H1 (cell line): ENCODE data around the gene LAMA4. TPM values are rescaled to one million over a fixed set of nuclear protein-coding genes. Genes with fewer than 3 reads are reported as not detected.
A peak's percentile ranks its signal among the peaks of the same experiment; 100 is the strongest.

ENCODE experiments used
- CTCF ChIA-PET: fragments of 300-600 bp; sonication (Branson Sonifier 250); formaldehyde crosslinking; loops from one replicate; lab custom pipeline; 2021; ENCODE audit not compliant: partially characterized antibody; lab: Charles Lee
- POLR2A ChIA-PET: fragments of 300-600 bp; sonication (Branson Sonifier 250); formaldehyde crosslinking; loops from one replicate; lab custom pipeline; 2021; ENCODE audit warnings: inconsistent platforms; ENCODE audit not compliant: partially characterized antibody; lab: Charles Lee
- DNase-seq, 2 experiments: peaks; one replicate each; pipeline versions ENCODE4 v3.0.0 to v3.0.0-alpha.2; 2010 to 2022; ENCODE audit warnings: low spot score in 2 of 2, low read depth in 1 of 2, mixed read lengths in 1 of 2
- FAIRE-seq: peaks from 2 replicates; lab custom pipeline; 2011; peaks lifted over from hg19 to GRCh38; lab: Jason Lieb, UNC
- H2AFZ ChIP-seq: 2 replicates; pipeline ENCODE4 v1.8.1; 2012; ENCODE audit warnings: low read length, inconsistent platforms
- H2AK5ac ChIP-seq: 2 replicates; pipeline ENCODE4 v1.6.1; 2013; ENCODE audit warnings: low read depth, low read length
- H2BK120ac ChIP-seq: replicated peaks from 2 replicates; pipeline ENCODE3; 2013; ENCODE audit warnings: low read depth, low read length, inconsistent platforms
- H2BK12ac ChIP-seq: 2 replicates; pipeline ENCODE4 v1.6.1; 2013; ENCODE audit warnings: low read depth, low read length
- H2BK15ac ChIP-seq: 2 replicates; pipeline ENCODE4 v1.6.1; 2013; ENCODE audit warnings: low read length
- H2BK20ac ChIP-seq: 2 replicates; pipeline ENCODE4 v1.6.1; 2013; ENCODE audit warnings: low read length
- H2BK5ac ChIP-seq: 2 replicates; pipeline ENCODE4 v1.6.1; 2013; ENCODE audit warnings: low read depth, low read length
- H3K14ac ChIP-seq: 2 replicates; pipeline ENCODE4 v1.6.1; 2013; ENCODE audit warnings: inconsistent platforms; ENCODE audit not compliant: insufficient read length
- H3K18ac ChIP-seq: 2 replicates; pipeline ENCODE4 v1.6.1; 2013; ENCODE audit warnings: low read length; ENCODE audit errors: extremely low read depth
- H3K23ac ChIP-seq: 2 replicates; pipeline ENCODE4 v1.6.1; 2013; ENCODE audit warnings: inconsistent platforms; ENCODE audit not compliant: insufficient read length
- H3K23me2 ChIP-seq: 2 replicates; pipeline ENCODE4 v1.6.1; 2013; ENCODE audit warnings: low read depth, low read length
- H3K27ac ChIP-seq: 2 replicates; pipeline ENCODE4 v1.6.1; 2011; ENCODE audit warnings: low read depth, low read length, inconsistent platforms
- H3K27me3 ChIP-seq, 4 experiments: replicated peaks in 1 of 4; 1 replicate in 1 of 4; 2 replicates in 3 of 4; pipeline versions ENCODE4 v1.6.1 to v1.8.1; 2011 to 2013; ENCODE audit warnings: low read length in 3 of 4, mild to moderate bottlenecking in 3 of 4, inconsistent platforms in 2 of 4, mixed read lengths in 2 of 4, moderate library complexity in 1 of 4; ENCODE audit not compliant: control insufficient read depth in 3 of 4, insufficient read depth in 3 of 4; ENCODE audit errors: extremely low read depth in 1 of 4
- H3K36me3 ChIP-seq, 4 experiments: 2 replicates each; pipeline versions ENCODE4 v1.6.1 to v1.8.1; 2011 to 2013; ENCODE audit warnings: mild to moderate bottlenecking in 4 of 4, low read length in 3 of 4, moderate library complexity in 2 of 4, control low read depth in 1 of 4, inconsistent platforms in 1 of 4; ENCODE audit not compliant: insufficient read depth in 4 of 4, control insufficient read depth in 2 of 4
- H3K4ac ChIP-seq: replicated peaks from 2 replicates; pipeline ENCODE3; 2013; ENCODE audit warnings: low read length, low read depth, mixed read lengths, inconsistent platforms; ENCODE audit not compliant: insufficient read length
- H3K4me1 ChIP-seq, 4 experiments: replicated peaks in 1 of 4; 1 replicate in 1 of 4; 2 replicates in 3 of 4; pipeline versions ENCODE4 v1.6.1 to v1.8.1; 2011 to 2013; ENCODE audit warnings: low read length in 3 of 4, inconsistent platforms in 2 of 4, mixed read lengths in 1 of 4; ENCODE audit not compliant: insufficient read depth in 4 of 4, control insufficient read depth in 3 of 4
- H3K4me2 ChIP-seq, 2 experiments: 2 replicates each; pipeline versions ENCODE4 v1.6.1 to v1.8.1; 2011 to 2013; ENCODE audit warnings: low read depth in 2 of 2, low read length in 2 of 2, control low read depth in 1 of 2, inconsistent platforms in 1 of 2, mild to moderate bottlenecking in 1 of 2; ENCODE audit not compliant: insufficient read depth in 1 of 2
- H3K4me3 ChIP-seq, 4 experiments: fragments of 200-600, 300-600 bp in 1 of 4; sonication (generic), shearing (Covaris generic), sonication (Bioruptor Twin) in 1 of 4; 2 replicates each; pipeline versions ENCODE4 v1.5.1 to v1.8.1; 2011 to 2016; ENCODE audit warnings: low read length in 4 of 4, low read depth in 3 of 4, control low read depth in 2 of 4, inconsistent platforms in 2 of 4, mild to moderate bottlenecking in 2 of 4, mixed read lengths in 1 of 4, moderate library complexity in 1 of 4; ENCODE audit not compliant: insufficient read depth in 2 of 4; ENCODE audit errors: extremely low read depth in 1 of 4
- H3K56ac ChIP-seq: replicated peaks from 2 replicates; pipeline ENCODE3; 2013; ENCODE audit warnings: low read depth, mild to moderate bottlenecking, mixed read lengths, low read length, inconsistent platforms; ENCODE audit not compliant: insufficient read length
- H3K79me1 ChIP-seq: 2 replicates; pipeline ENCODE4 v1.6.1; 2013; ENCODE audit warnings: low read depth, low read length, control low read depth
- H3K79me2 ChIP-seq, 2 experiments: 2 replicates each; pipeline versions ENCODE4 v1.6.1 to v1.8.1; 2012 to 2013; ENCODE audit warnings: low read length in 2 of 2, mild to moderate bottlenecking in 2 of 2, inconsistent platforms in 1 of 2; ENCODE audit not compliant: insufficient read depth in 2 of 2, control insufficient read depth in 1 of 2
- H3K9ac ChIP-seq, 4 experiments: replicated peaks in 1 of 4; 1 replicate in 1 of 4; 2 replicates in 3 of 4; pipeline versions ENCODE4 v1.6.1 to v1.8.1; 2011 to 2013; ENCODE audit warnings: low read depth in 3 of 4, low read length in 3 of 4, control low read depth in 2 of 4, mild to moderate bottlenecking in 2 of 4, moderate library complexity in 2 of 4, inconsistent platforms in 1 of 4; ENCODE audit errors: extremely low read depth in 1 of 4
- H3K9me3 ChIP-seq, 2 experiments: 2 replicates each; pipeline versions ENCODE4 v1.6.1 to v1.8.1; 2012 to 2013; ENCODE audit warnings: mild to moderate bottlenecking in 2 of 2, moderate library complexity in 2 of 2, control low read depth in 1 of 2, inconsistent platforms in 1 of 2, low read depth in 1 of 2, low read length in 1 of 2, mixed read lengths in 1 of 2; ENCODE audit not compliant: insufficient read depth in 2 of 2
- H4K20me1 ChIP-seq, 2 experiments: replicated peaks in 1 of 2; 2 replicates each; pipeline versions ENCODE3 to v1.8.1; 2011 to 2013; ENCODE audit warnings: inconsistent platforms in 2 of 2, low read length in 2 of 2, mild to moderate bottlenecking in 1 of 2; ENCODE audit not compliant: insufficient read depth in 2 of 2, control insufficient read depth in 1 of 2
- H4K5ac ChIP-seq: 2 replicates; pipeline ENCODE4 v1.6.1; 2013; ENCODE audit warnings: low read length, low read depth, mixed read lengths, inconsistent platforms; ENCODE audit not compliant: insufficient read length
- H4K8ac ChIP-seq: 2 replicates; pipeline ENCODE4 v1.8.0; 2013; ENCODE audit warnings: mild to moderate bottlenecking, moderate library complexity, low read length, inconsistent platforms; ENCODE audit not compliant: insufficient read depth; ENCODE audit errors: extremely low read depth
- H4K91ac ChIP-seq: replicated peaks from 2 replicates; pipeline ENCODE3; 2013; ENCODE audit warnings: low read length, mixed read lengths, inconsistent platforms; ENCODE audit not compliant: insufficient read length
- KDM4A ChIP-seq: IDR thresholded peaks from one replicate; pipeline ENCODE4 v1.7.1; 2012; ENCODE audit warnings: low read depth, mild to moderate bottlenecking, moderate library complexity, low read length, inconsistent platforms; ENCODE audit not compliant: severe bottlenecking
- NANOG ChIP-seq: IDR thresholded peaks from 2 replicates; pipeline ENCODE4 v1.6.1; 2011; ENCODE audit warnings: low read length, low read depth, mild to moderate bottlenecking, inconsistent platforms; ENCODE audit not compliant: insufficient read depth, poor library complexity, severe bottlenecking
- WGBS, 2 experiments: shearing (Covaris generic) in 1 of 2; methylation state at CpG; one replicate each; pipeline versions ENCODE4 v1.1.6 to v1.1.7; 2013 to 2015; ENCODE audit warnings: low lambda C conversion rate in 2 of 2, mixed read lengths in 2 of 2, inconsistent platforms in 1 of 2, low coverage in 1 of 2, missing lambda C conversion rate in 1 of 2; ENCODE audit not compliant: insufficient replicate concordance in 2 of 2, insufficient coverage in 1 of 2, insufficient read length in 1 of 2; ENCODE audit errors: extremely low coverage in 1 of 2, missing lambda C conversion rate in 1 of 2; 5-methylcytosine and 5-hydroxymethylcytosine counted together
- polyA plus RNA-seq, 7 experiments: library from polyadenylated mRNA; depleted of rRNA in 3 of 7; stranded (reverse) in 5 of 7; unstranded in 2 of 7; fragments of >200 nt in 5 of 7; fragments of 200-250 nt in 2 of 7; gene quantifications; 1 replicate in 5 of 7; 2 replicates in 1 of 7; 4 replicates in 1 of 7; pipeline versions ENCODE4 v1.2.1 to v1.2.3, GENCODE V29; 2011 to 2013; ENCODE audit warnings: missing spikeins in 2 of 7, mixed read lengths in 2 of 7
- total RNA-seq: library from RNA; stranded (reverse); fragmentation: NEBNext Ultra II Directional; extraction: Animal tissue kit (Norgen Biotek cat#: 25700); gene quantifications from 2 replicates; pipeline ENCODE4 v1.2.1, GENCODE V29; 2021

Gene LAMA4
- total and polyA plus RNA-seq, 2 of the 8 experiments (the other 6 are each of a cell fraction or from before 2014, with no cell fraction given): 0.95 to 1.5 TPM

- POLR2A ChIA-PET: no interaction called here
These were observed 55.4 kb downstream of the LAMA4 start for GRCh38 chr6:112199001-112199403.

More at GRCh38 chr6:112199001-112199403, 55.4 kb downstream of the LAMA4 start:
- no peak for FAIRE-seq
- H2BK12ac ChIP-seq: no peak overlapping the region
- H3K4me1 ChIP-seq: peaks cover 0 to 2% (median 0%) of the 10 kb centered on the region in 4 experiments; a peak in 2 of 7 replicates
- CTCF ChIA-PET: interaction anchor here (0.6 to 3.3 kb wide), 5 partner anchors 9 to 58 kb away, joined by 3 to 20 read pairs (median 4); no protein-coding TSS in a partner anchor
- H3K36me3 ChIP-seq: no peaks in the 10 kb centered on the region
- WGBS, 2 experiments: 73% methylated on average over 3 of the region's 3 CpGs; no CpG with 5 or more reads in 1 of the 2 experiments
- H4K20me1 ChIP-seq: no peaks in the 10 kb centered on the region
- H3K14ac ChIP-seq: no peak overlapping the region
- TF ChIP-seq KDM4A (no peak), NANOG (peak; percentile 90)
- TF ChIP-seq, all 59 proteins: peak for 1
- Histone ChIP-seq H2BK15ac (no peak overlapping the region), H3K23ac (no peak overlapping the region), H3K9me3 (no peaks in the 10 kb centered on the region), H3K79me1 (no peaks in the 10 kb centered on the region), H2BK5ac (no peak overlapping the region), H3K4me3 (no peak overlapping the region), H4K91ac (no peak overlapping the region), H3K79me2 (no peaks in the 10 kb centered on the region), H3K23me2 (no peaks in the 10 kb centered on the region; the same call in 1 of the 2 replicates), H3K9ac (no peak overlapping the region), H4K8ac (no peak overlapping the region), H4K5ac (no peak overlapping the region), H2BK20ac (no peak overlapping the region), H3K4me2 (no peak overlapping the region), H2BK120ac (no peak overlapping the region), H2AK5ac (no peak overlapping the region), H3K4ac (no peak overlapping the region), H3K27ac (no peak overlapping the region), H3K18ac (no peak overlapping the region), H2AFZ (no peak overlapping the region), H3K56ac (no peak overlapping the region), H3K27me3 (peaks cover 0 to 1% (median 0%) of the 10 kb centered on the region in 4 experiments; a peak in 1 of 7 replicates)
- no peak for DNase-seq
